Uterus (tissue), 4 donors: ENCODE data around the gene NDUFS3. TPM values are rescaled to one million over a fixed set of nuclear protein-coding genes. Genes with fewer than 3 reads are reported as not detected.
"Not testable (repeated sequence)": the region's sequence is repeated elsewhere in the genome, so short reads cannot be mapped to it uniquely, and the experiment has no call there.

Source experiments
- DNase-seq, 2 donors: peaks; one replicate each; pipeline ENCODE4 v3.0.0-alpha.2; 2019 to 2020
- H3K27ac ChIP-seq, 2 donors: fragments of 200-600 bp; sonication (generic); 1 replicate in 1 of 2; 2 replicates in 1 of 2; pipeline ENCODE4 v1.5.1; 2016 to 2018
- H3K27me3 ChIP-seq, 2 donors: fragments of 200-600 bp; sonication (generic); one replicate each; pipeline ENCODE4 v1.5.1; 2018 to 2019; ENCODE audit warnings: control low read depth in 1 of 2
- H3K36me3 ChIP-seq, 2 donors: fragments of 200-600 bp; sonication (generic); one replicate each; pipeline ENCODE4 v1.5.1; 2019; ENCODE audit warnings: control low read depth in 1 of 2
- H3K4me1 ChIP-seq, 2 donors: fragments of 200-600 bp; sonication (generic); one replicate each; pipeline ENCODE4 v1.5.1; 2018 to 2019; ENCODE audit warnings: control low read depth in 1 of 2
- H3K4me3 ChIP-seq, 2 donors: fragments of 200-600 bp; sonication (generic); 1 replicate in 1 of 2; 2 replicates in 1 of 2; pipeline ENCODE4 v1.5.1; 2018 to 2019; ENCODE audit warnings: mild to moderate bottlenecking in 1 of 2
- H3K9me3 ChIP-seq, 2 donors: fragments of 200-600 bp; sonication (generic); one replicate each; pipeline ENCODE4 v1.5.1; 2019; ENCODE audit warnings: control low read depth in 1 of 2
- POLR2A ChIP-seq, 2 donors: fragments of 450-650 bp; IDR thresholded peaks; one replicate each; pipeline ENCODE4 v1.6.1; 2016; ENCODE audit warnings: antibody characterized with exemption in 2 of 2, mild to moderate bottlenecking in 1 of 2, moderate library complexity in 1 of 2
- intact Hi-C: fragments of 100-400 bp; cut with DNase I; formaldehyde crosslinking; loops from one replicate; pipeline ENCODE4 v1.15.1; 2023; ENCODE audit warnings: low total_unique reads
- total RNA-seq, 4 donors: library from RNA; depleted of rRNA in 3 of 4; stranded (reverse); fragments of >200 nt in 3 of 4; gene quantifications; one replicate each; pipeline versions ENCODE4 v1.1.0 to v1.2.4, GENCODE V29; 2014 to 2023
- TF ChIP-seq, protein P1 (sequence below), 4 experiments: fragments of 200-600 bp in 2 of 4; fragments of 450-650 bp in 2 of 4; sonication (generic) in 2 of 4; IDR thresholded peaks; one replicate each; pipeline ENCODE4 v1.5.1; 2016 to 2019; ENCODE audit warnings: antibody characterized with exemption in 4 of 4, mild to moderate bottlenecking in 2 of 4, moderate library complexity in 1 of 4
- donor health status: DM: yes; HTN: yes; CAD: no.

The NDUFS3 gene
- 10 to 100 TPM; 59.2 to 67.6 (median 62.5) TPM for total RNA-seq

- no peaks in the 10 kb centered on the region for H3K4me1 ChIP-seq
- H3K36me3 ChIP-seq = no peaks in the 10 kb centered on the region
- peak within 1 kb of the TSS; percentile 85 to 91 for H3K27ac ChIP-seq
- no peaks in the 10 kb centered on the region for H3K27me3 ChIP-seq
- TF ChIP-seq, protein P1, sequence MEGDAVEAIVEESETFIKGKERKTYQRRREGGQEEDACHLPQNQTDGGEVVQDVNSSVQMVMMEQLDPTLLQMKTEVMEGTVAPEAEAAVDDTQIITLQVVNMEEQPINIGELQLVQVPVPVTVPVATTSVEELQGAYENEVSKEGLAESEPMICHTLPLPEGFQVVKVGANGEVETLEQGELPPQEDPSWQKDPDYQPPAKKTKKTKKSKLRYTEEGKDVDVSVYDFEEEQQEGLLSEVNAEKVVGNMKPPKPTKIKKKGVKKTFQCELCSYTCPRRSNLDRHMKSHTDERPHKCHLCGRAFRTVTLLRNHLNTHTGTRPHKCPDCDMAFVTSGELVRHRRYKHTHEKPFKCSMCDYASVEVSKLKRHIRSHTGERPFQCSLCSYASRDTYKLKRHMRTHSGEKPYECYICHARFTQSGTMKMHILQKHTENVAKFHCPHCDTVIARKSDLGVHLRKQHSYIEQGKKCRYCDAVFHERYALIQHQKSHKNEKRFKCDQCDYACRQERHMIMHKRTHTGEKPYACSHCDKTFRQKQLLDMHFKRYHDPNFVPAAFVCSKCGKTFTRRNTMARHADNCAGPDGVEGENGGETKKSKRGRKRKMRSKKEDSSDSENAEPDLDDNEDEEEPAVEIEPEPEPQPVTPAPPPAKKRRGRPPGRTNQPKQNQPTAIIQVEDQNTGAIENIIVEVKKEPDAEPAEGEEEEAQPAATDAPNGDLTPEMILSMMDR (IDR thresholded peaks at IDR 0.05) = peak in 2 of 4 experiments; percentile 11 to 29
- TF ChIP-seq POLR2A (IDR thresholded peaks at IDR 0.05) = peak in 1 of 2 donors; percentile 66
- H3K9me3 ChIP-seq = no peaks in the 10 kb centered on the region
- peak within 1 kb of the TSS; percentile 92 to 97 for H3K4me3 ChIP-seq
- intact Hi-C loops = no loop called here
- DNase-seq = peak; percentile 84 to 88
These were observed at the start of gene NDUFS3, which contains the start of gene KBTBD4 for GRCh38 chr11:47578524-47579494. Gene NDUFS3, plus strand, starts transcription at chr11:47579074. Its CDS starts 18 bp downstream, at chr11:47579092. Gene KBTBD4, minus strand, starts transcription at chr11:47578970. Its CDS starts 19 bp downstream, at chr11:47578951.

DNA sequence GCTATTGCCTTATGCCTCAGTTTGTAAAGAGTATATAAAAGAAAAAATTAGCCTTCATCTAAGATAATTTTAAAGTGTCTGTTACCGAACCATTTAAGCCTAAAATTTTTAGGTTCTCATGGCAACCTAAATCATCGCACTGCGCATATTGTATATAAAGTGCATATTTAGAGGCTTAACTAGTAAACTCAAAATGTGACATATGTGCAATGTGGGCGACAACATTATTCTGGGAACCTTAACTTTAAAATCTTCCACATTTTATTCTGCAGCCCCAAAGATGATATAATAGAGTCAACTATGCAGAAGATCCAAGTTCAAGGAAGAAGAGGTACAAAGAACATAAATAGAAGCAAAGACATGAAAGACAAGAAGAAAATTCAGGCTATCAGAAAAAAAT lies 48.9 kb upstream of the NDUFS3 start:
- H3K4me1 ChIP-seq = peaks cover 3 to 10% of the 10 kb centered on the region in 2 donors
- no peaks in the 10 kb centered on the region for H3K9me3 ChIP-seq
- peak overlapping the region in 1 of 2 donors; percentile 14 for H3K27ac ChIP-seq

GRCh38 chr11:47530721-47531120 lies 48.2 kb upstream of the NDUFS3 start:
- H3K27ac ChIP-seq = peak overlapping the region in 1 of 2 donors; percentile 52
- H3K27me3 ChIP-seq, H3K9me3 ChIP-seq, H3K36me3 ChIP-seq, intact Hi-C loops, H3K4me3 ChIP-seq, DNase-seq: not testable (repeated sequence)
- H3K4me1 ChIP-seq = peaks cover 3 to 10% of the 10 kb centered on the region in 2 donors

More for the DNA sequence above, 48.9 kb upstream of the NDUFS3 start:
- Histone ChIP-seq H3K27me3 (no peaks in the 10 kb centered on the region), H3K36me3 (no peaks in the 10 kb centered on the region), H3K4me3 (no peak overlapping the region)
- TF ChIP-seq, protein P1 (IDR thresholded peaks at IDR 0.05) = no peak
- TF ChIP-seq POLR2A (IDR thresholded peaks at IDR 0.05) = no peak
- intact Hi-C loops = no loop called here
- no peak for DNase-seq

GRCh38 chr11:47531666-47532065 lies 47.2 kb upstream of the NDUFS3 start:
- H3K27me3 ChIP-seq = no peaks in the 10 kb centered on the region
- intact Hi-C loops = no loop called here
- H3K36me3 ChIP-seq = no peaks in the 10 kb centered on the region
- H3K9me3 ChIP-seq = no peaks in the 10 kb centered on the region
- H3K4me3 ChIP-seq = no peak overlapping the region
- peak overlapping the region in 1 of 2 donors; percentile 52 for H3K27ac ChIP-seq
- no peak for TF ChIP-seq POLR2A (IDR thresholded peaks at IDR 0.05)
- TF ChIP-seq, protein P1 (IDR thresholded peaks at IDR 0.05) = no peak
- no peak for DNase-seq
- peaks cover 10 to 12% of the 10 kb centered on the region in 2 donors for H3K4me1 ChIP-seq

DNA sequence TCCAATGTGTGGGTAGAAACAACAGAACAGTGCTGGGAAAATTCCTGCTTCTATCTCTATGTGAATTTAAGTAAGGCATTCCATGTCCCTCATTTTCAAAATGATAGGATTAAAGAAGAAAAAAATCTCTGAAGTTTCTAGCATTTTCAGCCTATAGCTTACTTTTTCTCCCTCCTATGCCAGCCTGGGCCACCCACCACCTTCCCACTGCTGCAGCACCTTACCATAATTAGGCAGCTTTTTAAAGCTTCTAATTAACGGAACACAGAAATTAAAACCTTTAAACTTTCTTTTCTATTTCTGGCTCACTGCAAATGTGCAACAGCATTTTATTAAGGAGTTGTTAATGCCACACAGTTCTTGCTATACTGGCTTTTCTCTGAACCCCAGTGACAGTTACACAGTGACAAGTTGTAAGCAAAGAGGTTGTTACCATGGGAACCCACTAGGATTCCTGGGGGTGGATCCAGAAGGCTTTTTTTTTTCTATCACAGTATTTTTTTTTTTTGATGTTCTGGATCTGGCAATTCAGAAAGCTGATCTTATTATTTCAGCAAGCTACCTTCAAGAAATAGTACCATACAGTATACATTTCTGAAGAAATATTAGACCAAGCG lies 46.2 kb upstream of the NDUFS3 start:
- H3K4me1 ChIP-seq = peaks cover 10 to 17% of the 10 kb centered on the region in 2 donors
- H3K9me3 ChIP-seq = no peaks in the 10 kb centered on the region
- H3K27me3 ChIP-seq = no peaks in the 10 kb centered on the region
- no peak for TF ChIP-seq POLR2A (IDR thresholded peaks at IDR 0.05)
- TF ChIP-seq, protein P1 (IDR thresholded peaks at IDR 0.05) = no peak
- no peak overlapping the region for H3K4me3 ChIP-seq
- no peaks in the 10 kb centered on the region for H3K36me3 ChIP-seq
- H3K27ac ChIP-seq = peak overlapping the region; percentile 27 to 52
- intact Hi-C loops = no loop called here
- DNase-seq = no peak
